ENCODE results near the gene FAIM.
"Not testable (repeated sequence)": the region's sequence is repeated elsewhere in the genome, so short reads cannot be mapped to it uniquely, and the experiment has no call there.

The FAIM gene

GRCh38 chr3:138601661-138602060 lies 6.9 kb upstream of the FAIM start:
- DNase-seq (ENCODE audit: low read depth) = not testable (repeated sequence)

GRCh38 chr3:138604106-138604595 lies 4.4 kb upstream of the FAIM start:
- not testable (repeated sequence) for DNase-seq (ENCODE audit: low read depth)

- DNase-seq (ENCODE audit: low read depth) = no peak
Observed at GRCh38 chr3:138609898-138610266, 1.3 kb downstream of the FAIM start.

- no peak for DNase-seq (ENCODE audit: low read depth)
Observed at GRCh38 chr3:138615462-138615861, 6.9 kb downstream of the FAIM start.

GRCh38 chr3:138620431-138620830 lies 11.9 kb downstream of the FAIM start:
- no peak for DNase-seq (ENCODE audit: low read depth)

- no peak for DNase-seq (ENCODE audit: low read depth)
Observed at GRCh38 chr3:138624518-138624917, 15.9 kb downstream of the FAIM start.

- no peak for DNase-seq (ENCODE audit: low read depth)
Observed at GRCh38 chr3:138625707-138626365, 17.3 kb downstream of the FAIM start.

GRCh38 chr3:138629526-138629925 lies 21.0 kb downstream of the FAIM start:
- no peak for DNase-seq (ENCODE audit: low read depth)

GRCh38 chr3:138638641-138639040 lies 30.1 kb downstream of the FAIM start:
- DNase-seq (ENCODE audit: low read depth) = no peak

- no peak for DNase-seq (ENCODE audit: low read depth)
Observed at GRCh38 chr3:138640537-138640936, 32.0 kb downstream of the FAIM start.

GRCh38 chr3:138642226-138642926 lies 33.8 kb downstream of the FAIM start:
- no peak for DNase-seq (ENCODE audit: low read depth)

GRCh38 chr3:138642927-138643253 lies 34.3 kb downstream of the FAIM start:
- no peak for DNase-seq (ENCODE audit: low read depth)

- DNase-seq (ENCODE audit: low read depth) = no peak
Observed at GRCh38 chr3:138646008-138646407, 37.4 kb downstream of the FAIM start.

GRCh38 chr3:138646513-138646912 lies 37.9 kb downstream of the FAIM start:
- no peak for DNase-seq (ENCODE audit: low read depth)

- no peak for DNase-seq (ENCODE audit: low read depth)
Observed at GRCh38 chr3:138649134-138649533, 40.6 kb downstream of the FAIM start.

GRCh38 chr3:138653567-138653966 lies 45.0 kb downstream of the FAIM start:
- no peak for DNase-seq (ENCODE audit: low read depth)

GRCh38 chr3:138657508-138657907 lies 48.9 kb downstream of the FAIM start:
- no peak for DNase-seq (ENCODE audit: low read depth)

- no peak for DNase-seq (ENCODE audit: low read depth)
Observed at GRCh38 chr3:138668107-138668506, 59.5 kb downstream of the FAIM start.

- DNase-seq (ENCODE audit: low read depth) = no peak
Observed at GRCh38 chr3:138670407-138670806, 61.8 kb downstream of the FAIM start.

- DNase-seq (ENCODE audit: low read depth) = no peak
Observed at GRCh38 chr3:138673641-138674530, 65.3 kb downstream of the FAIM start.

GRCh38 chr3:138675393-138675792 lies 66.8 kb downstream of the FAIM start:
- DNase-seq (ENCODE audit: low read depth) = no peak

GRCh38 chr3:138678086-138678485 lies 69.5 kb downstream of the FAIM start:
- DNase-seq (ENCODE audit: low read depth) = no peak

- no peak for DNase-seq (ENCODE audit: low read depth)
Observed at GRCh38 chr3:138678874-138679392, 70.4 kb downstream of the FAIM start.

All from stimulated activated CD8-positive, alpha-beta memory T cell treated with anti-CD3 and anti-CD28 coated beads, Interleukin-4, amount 100 ng/mL, for 24 hours (primary cell).